ENCODE results near the gene MYO16.
"Not testable (repeated sequence)": the region's sequence is repeated elsewhere in the genome, so short reads cannot be mapped to it uniquely, and the experiment has no call there.

MYO16 gene

GRCh38 chr13:109074853-109075252 is 445.4 kb downstream of the MYO16 start:
- Histone ChIP-seq H3K9me3 (ENCODE audit: control insufficient read depth, low read length) (no peaks in the 10 kb centered on the region), H3K36me3 (ENCODE audit: control insufficient read depth, insufficient read depth, low read length) (no peaks in the 10 kb centered on the region), H3K4me1 (ENCODE audit: control insufficient read depth, insufficient read depth, low read length) (no peaks in the 10 kb centered on the region), H3K9ac (ENCODE audit: low read length) (no peak overlapping the region), H3K27me3 (ENCODE audit: control insufficient read depth, insufficient read depth, low read length) (no peaks in the 10 kb centered on the region), H3K4me3 (ENCODE audit: low read length) (no peak overlapping the region)

GRCh38 chr13:109087916-109088623 is 458.7 kb downstream of the MYO16 start:
- Histone ChIP-seq H3K36me3 (ENCODE audit: control insufficient read depth, insufficient read depth, low read length) (no peaks in the 10 kb centered on the region), H3K27me3 (ENCODE audit: control insufficient read depth, insufficient read depth, low read length) (no peaks in the 10 kb centered on the region), H3K4me3 (ENCODE audit: low read length) (no peak overlapping the region), H3K4me1 (ENCODE audit: control insufficient read depth, insufficient read depth, low read length) (no peaks in the 10 kb centered on the region), H3K9me3 (ENCODE audit: control insufficient read depth, low read length) (no peaks in the 10 kb centered on the region), H3K9ac (ENCODE audit: low read length) (no peak overlapping the region)

GRCh38 chr13:109088624-109088917 is 459.2 kb downstream of the MYO16 start:
- H3K36me3 ChIP-seq (ENCODE audit: control insufficient read depth, insufficient read depth, low read length), result no peaks in the 10 kb centered on the region

GRCh38 chr13:109090796-109091195 is 461.4 kb downstream of the MYO16 start:
- Histone ChIP-seq H3K27me3 (ENCODE audit: control insufficient read depth, insufficient read depth, low read length) (no peaks in the 10 kb centered on the region), H3K9ac (ENCODE audit: low read length) (no peak overlapping the region), H3K4me3 (ENCODE audit: low read length) (no peak overlapping the region), H3K4me1 (ENCODE audit: control insufficient read depth, insufficient read depth, low read length) (no peaks in the 10 kb centered on the region), H3K9me3 (ENCODE audit: control insufficient read depth, low read length) (no peaks in the 10 kb centered on the region), H3K36me3 (ENCODE audit: control insufficient read depth, insufficient read depth, low read length) (no peaks in the 10 kb centered on the region)

More at GRCh38 chr13:109088624-109088917, 459.2 kb downstream of the MYO16 start:
- H3K9me3 ChIP-seq (ENCODE audit: control insufficient read depth, low read length), result no peaks in the 10 kb centered on the region
- no peak overlapping the region for H3K9ac ChIP-seq (ENCODE audit: low read length)
- H3K4me3 ChIP-seq (ENCODE audit: low read length), result no peak overlapping the region
- H3K4me1 ChIP-seq (ENCODE audit: control insufficient read depth, insufficient read depth, low read length), result no peaks in the 10 kb centered on the region
- H3K27me3 ChIP-seq (ENCODE audit: control insufficient read depth, insufficient read depth, low read length), result no peaks in the 10 kb centered on the region

GRCh38 chr13:109091249-109091648 is 461.8 kb downstream of the MYO16 start:
- Histone ChIP-seq H3K9me3 (ENCODE audit: control insufficient read depth, low read length) (no peaks in the 10 kb centered on the region), H3K4me1 (ENCODE audit: control insufficient read depth, insufficient read depth, low read length) (no peaks in the 10 kb centered on the region), H3K9ac (ENCODE audit: low read length) (no peak overlapping the region), H3K27me3 (ENCODE audit: control insufficient read depth, insufficient read depth, low read length) (no peaks in the 10 kb centered on the region), H3K36me3 (ENCODE audit: control insufficient read depth, insufficient read depth, low read length) (no peaks in the 10 kb centered on the region), H3K4me3 (ENCODE audit: low read length) (no peak overlapping the region)

GRCh38 chr13:109092186-109092585 is 462.8 kb downstream of the MYO16 start:
- H3K9ac ChIP-seq (ENCODE audit: low read length); H3K9me3 ChIP-seq (ENCODE audit: control insufficient read depth, low read length); H3K4me3 ChIP-seq (ENCODE audit: low read length); H3K4me1 ChIP-seq (ENCODE audit: control insufficient read depth, insufficient read depth, low read length); H3K36me3 ChIP-seq (ENCODE audit: control insufficient read depth, insufficient read depth, low read length); H3K27me3 ChIP-seq (ENCODE audit: control insufficient read depth, insufficient read depth, low read length): not testable (repeated sequence)

GRCh38 chr13:109093998-109094397 is 464.6 kb downstream of the MYO16 start:
- Histone ChIP-seq H3K4me3 (ENCODE audit: low read length) (no peak overlapping the region), H3K36me3 (ENCODE audit: control insufficient read depth, insufficient read depth, low read length) (no peaks in the 10 kb centered on the region), H3K4me1 (ENCODE audit: control insufficient read depth, insufficient read depth, low read length) (no peaks in the 10 kb centered on the region), H3K9ac (ENCODE audit: low read length) (no peak overlapping the region), H3K9me3 (ENCODE audit: control insufficient read depth, low read length) (no peaks in the 10 kb centered on the region), H3K27me3 (ENCODE audit: control insufficient read depth, insufficient read depth, low read length) (no peaks in the 10 kb centered on the region)

GRCh38 chr13:109095126-109095525 is 465.7 kb downstream of the MYO16 start:
- no peak overlapping the region for H3K9ac ChIP-seq (ENCODE audit: low read length)
- no peaks in the 10 kb centered on the region for H3K27me3 ChIP-seq (ENCODE audit: control insufficient read depth, insufficient read depth, low read length)
- no peaks in the 10 kb centered on the region for H3K36me3 ChIP-seq (ENCODE audit: control insufficient read depth, insufficient read depth, low read length)
- H3K9me3 ChIP-seq (ENCODE audit: control insufficient read depth, low read length), result no peaks in the 10 kb centered on the region
- H3K4me1 ChIP-seq (ENCODE audit: control insufficient read depth, insufficient read depth, low read length), result no peaks in the 10 kb centered on the region
- H3K4me3 ChIP-seq (ENCODE audit: low read length), result no peak overlapping the region

- H3K4me1 ChIP-seq (ENCODE audit: control insufficient read depth, insufficient read depth, low read length), result no peaks in the 10 kb centered on the region
- no peaks in the 10 kb centered on the region for H3K27me3 ChIP-seq (ENCODE audit: control insufficient read depth, insufficient read depth, low read length)
- no peak overlapping the region for H3K9ac ChIP-seq (ENCODE audit: low read length)
- H3K4me3 ChIP-seq (ENCODE audit: low read length), result no peak overlapping the region
- H3K36me3 ChIP-seq (ENCODE audit: control insufficient read depth, insufficient read depth, low read length), result no peaks in the 10 kb centered on the region
- H3K9me3 ChIP-seq (ENCODE audit: control insufficient read depth, low read length), result no peaks in the 10 kb centered on the region
Measured at GRCh38 chr13:109096101-109096500, 466.7 kb downstream of the MYO16 start.

GRCh38 chr13:109100705-109101304 is 471.4 kb downstream of the MYO16 start:
- Histone ChIP-seq H3K9me3 (ENCODE audit: control insufficient read depth, low read length) (no peaks in the 10 kb centered on the region), H3K36me3 (ENCODE audit: control insufficient read depth, insufficient read depth, low read length) (no peaks in the 10 kb centered on the region), H3K4me3 (ENCODE audit: low read length) (no peak overlapping the region), H3K27me3 (ENCODE audit: control insufficient read depth, insufficient read depth, low read length) (no peaks in the 10 kb centered on the region), H3K4me1 (ENCODE audit: control insufficient read depth, insufficient read depth, low read length) (no peaks in the 10 kb centered on the region), H3K9ac (ENCODE audit: low read length) (no peak overlapping the region)

- H3K9ac ChIP-seq (ENCODE audit: low read length), result no peak overlapping the region
- no peaks in the 10 kb centered on the region for H3K4me1 ChIP-seq (ENCODE audit: control insufficient read depth, insufficient read depth, low read length)
- H3K27me3 ChIP-seq (ENCODE audit: control insufficient read depth, insufficient read depth, low read length), result no peaks in the 10 kb centered on the region
- no peaks in the 10 kb centered on the region for H3K36me3 ChIP-seq (ENCODE audit: control insufficient read depth, insufficient read depth, low read length)
- no peaks in the 10 kb centered on the region for H3K9me3 ChIP-seq (ENCODE audit: control insufficient read depth, low read length)
- H3K4me3 ChIP-seq (ENCODE audit: low read length), result no peak overlapping the region
Measured at GRCh38 chr13:109101550-109102144, 472.2 kb downstream of the MYO16 start.

GRCh38 chr13:109105899-109106298 is 476.5 kb downstream of the MYO16 start:
- no peaks in the 10 kb centered on the region for H3K27me3 ChIP-seq (ENCODE audit: control insufficient read depth, insufficient read depth, low read length)
- no peak overlapping the region for H3K4me3 ChIP-seq (ENCODE audit: low read length)
- no peaks in the 10 kb centered on the region for H3K36me3 ChIP-seq (ENCODE audit: control insufficient read depth, insufficient read depth, low read length)
- no peaks in the 10 kb centered on the region for H3K4me1 ChIP-seq (ENCODE audit: control insufficient read depth, insufficient read depth, low read length)
- H3K9me3 ChIP-seq (ENCODE audit: control insufficient read depth, low read length), result no peaks in the 10 kb centered on the region
- H3K9ac ChIP-seq (ENCODE audit: low read length), result no peak overlapping the region

Measured in mucosa of stomach (tissue), 1 donor.